GM23338 (cell line): Measurements from ENCODE around the gene CDHR3.

Source experiments
- EZH2 ChIP-seq: fragments of 200-600 bp; sonication (generic); IDR thresholded peaks from one replicate; pipeline ENCODE4 v1.8.0; 2017; ENCODE audit warnings: antibody characterized with exemption, mild to moderate bottlenecking, low read depth; ENCODE audit not compliant: unreplicated experiment
- POLR2AphosphoS5 ChIP-seq: IDR thresholded peaks from 2 replicates; pipeline ENCODE4 v1.6.1; 2016; ENCODE audit warnings: antibody characterized with exemption, low read depth
- TF ChIP-seq, protein P1 (sequence below): IDR thresholded peaks from one replicate; pipeline ENCODE4 v1.6.1; 2018; ENCODE audit warnings: antibody characterized with exemption; ENCODE audit not compliant: unreplicated experiment
- TF ChIP-seq, protein P2 (sequence below), 2 experiments: fragments of 200-600 bp in 1 of 2; sonication (generic) in 1 of 2; conservative IDR thresholded peaks; 2 replicates each; pipeline versions ENCODE4 v1.5.1 to v1.6.1; 2016 to 2017; ENCODE audit warnings: antibody characterized with exemption in 2 of 2, low read depth in 2 of 2, mild to moderate bottlenecking in 2 of 2, moderate library complexity in 1 of 2

DNA sequence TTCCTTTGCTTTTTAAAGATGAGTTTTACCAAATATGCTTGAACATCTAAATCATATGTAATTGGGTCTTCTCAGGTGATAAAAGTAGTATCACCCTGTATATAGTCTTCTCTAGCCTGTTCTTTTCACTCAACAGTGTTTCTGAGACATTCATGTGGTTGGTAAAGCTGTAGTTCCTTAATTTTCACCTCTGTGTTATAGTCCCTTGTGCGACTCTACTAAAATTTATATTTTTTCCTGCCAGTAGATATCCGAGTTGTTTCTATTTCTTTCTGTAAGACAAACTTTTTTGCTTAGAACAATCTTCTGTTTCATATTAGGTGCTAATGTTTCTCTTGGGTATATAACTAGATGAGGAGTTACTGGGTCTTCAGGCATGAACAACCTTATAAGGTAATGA is 113.5 kb downstream of the CDHR3 start:
- TF ChIP-seq POLR2AphosphoS5 (no peak), EZH2 (no peak)
- TF ChIP-seq, protein P1, sequence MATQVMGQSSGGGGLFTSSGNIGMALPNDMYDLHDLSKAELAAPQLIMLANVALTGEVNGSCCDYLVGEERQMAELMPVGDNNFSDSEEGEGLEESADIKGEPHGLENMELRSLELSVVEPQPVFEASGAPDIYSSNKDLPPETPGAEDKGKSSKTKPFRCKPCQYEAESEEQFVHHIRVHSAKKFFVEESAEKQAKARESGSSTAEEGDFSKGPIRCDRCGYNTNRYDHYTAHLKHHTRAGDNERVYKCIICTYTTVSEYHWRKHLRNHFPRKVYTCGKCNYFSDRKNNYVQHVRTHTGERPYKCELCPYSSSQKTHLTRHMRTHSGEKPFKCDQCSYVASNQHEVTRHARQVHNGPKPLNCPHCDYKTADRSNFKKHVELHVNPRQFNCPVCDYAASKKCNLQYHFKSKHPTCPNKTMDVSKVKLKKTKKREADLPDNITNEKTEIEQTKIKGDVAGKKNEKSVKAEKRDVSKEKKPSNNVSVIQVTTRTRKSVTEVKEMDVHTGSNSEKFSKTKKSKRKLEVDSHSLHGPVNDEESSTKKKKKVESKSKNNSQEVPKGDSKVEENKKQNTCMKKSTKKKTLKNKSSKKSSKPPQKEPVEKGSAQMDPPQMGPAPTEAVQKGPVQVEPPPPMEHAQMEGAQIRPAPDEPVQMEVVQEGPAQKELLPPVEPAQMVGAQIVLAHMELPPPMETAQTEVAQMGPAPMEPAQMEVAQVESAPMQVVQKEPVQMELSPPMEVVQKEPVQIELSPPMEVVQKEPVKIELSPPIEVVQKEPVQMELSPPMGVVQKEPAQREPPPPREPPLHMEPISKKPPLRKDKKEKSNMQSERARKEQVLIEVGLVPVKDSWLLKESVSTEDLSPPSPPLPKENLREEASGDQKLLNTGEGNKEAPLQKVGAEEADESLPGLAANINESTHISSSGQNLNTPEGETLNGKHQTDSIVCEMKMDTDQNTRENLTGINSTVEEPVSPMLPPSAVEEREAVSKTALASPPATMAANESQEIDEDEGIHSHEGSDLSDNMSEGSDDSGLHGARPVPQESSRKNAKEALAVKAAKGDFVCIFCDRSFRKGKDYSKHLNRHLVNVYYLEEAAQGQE = no peak
- TF ChIP-seq, protein P2, sequence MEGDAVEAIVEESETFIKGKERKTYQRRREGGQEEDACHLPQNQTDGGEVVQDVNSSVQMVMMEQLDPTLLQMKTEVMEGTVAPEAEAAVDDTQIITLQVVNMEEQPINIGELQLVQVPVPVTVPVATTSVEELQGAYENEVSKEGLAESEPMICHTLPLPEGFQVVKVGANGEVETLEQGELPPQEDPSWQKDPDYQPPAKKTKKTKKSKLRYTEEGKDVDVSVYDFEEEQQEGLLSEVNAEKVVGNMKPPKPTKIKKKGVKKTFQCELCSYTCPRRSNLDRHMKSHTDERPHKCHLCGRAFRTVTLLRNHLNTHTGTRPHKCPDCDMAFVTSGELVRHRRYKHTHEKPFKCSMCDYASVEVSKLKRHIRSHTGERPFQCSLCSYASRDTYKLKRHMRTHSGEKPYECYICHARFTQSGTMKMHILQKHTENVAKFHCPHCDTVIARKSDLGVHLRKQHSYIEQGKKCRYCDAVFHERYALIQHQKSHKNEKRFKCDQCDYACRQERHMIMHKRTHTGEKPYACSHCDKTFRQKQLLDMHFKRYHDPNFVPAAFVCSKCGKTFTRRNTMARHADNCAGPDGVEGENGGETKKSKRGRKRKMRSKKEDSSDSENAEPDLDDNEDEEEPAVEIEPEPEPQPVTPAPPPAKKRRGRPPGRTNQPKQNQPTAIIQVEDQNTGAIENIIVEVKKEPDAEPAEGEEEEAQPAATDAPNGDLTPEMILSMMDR (conservative IDR thresholded peaks at IDR 0.05; ENCODE audit: low read depth in 2 of 2) = no peak
